T-helper 1 cell (primary cell): ENCODE results near the gene SLC7A6.
"Not testable (repeated sequence)": the region's sequence is repeated elsewhere in the genome, so short reads cannot be mapped to it uniquely, and the experiment has no call there.

Source experiments
- DNase-seq, 5 donors: peaks; one replicate each; pipeline ENCODE4 v3.0.0-alpha.2; 2012 to 2020

SLC7A6 gene

DNA sequence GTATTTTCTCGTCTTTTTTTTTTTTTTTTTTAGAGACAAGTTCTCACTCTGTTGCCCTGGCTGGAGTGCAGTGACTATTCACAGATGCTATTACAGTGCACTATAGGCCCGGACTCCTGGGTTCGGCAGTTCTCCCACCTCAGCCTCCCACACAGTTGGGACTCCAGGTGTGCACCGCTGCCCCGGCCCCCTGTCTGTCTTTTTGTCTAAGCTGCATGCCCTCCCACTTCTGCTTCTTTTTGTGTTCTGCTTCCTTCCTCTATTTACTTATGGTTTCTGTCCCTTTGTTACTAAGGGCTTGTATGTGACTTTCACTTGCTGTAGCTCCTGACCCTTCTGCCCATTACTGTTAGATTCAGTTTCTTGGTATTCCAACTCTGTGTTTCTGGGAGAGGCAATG lies 20.5 kb downstream of the SLC7A6 start:
- DNase-seq: no peak

DNA sequence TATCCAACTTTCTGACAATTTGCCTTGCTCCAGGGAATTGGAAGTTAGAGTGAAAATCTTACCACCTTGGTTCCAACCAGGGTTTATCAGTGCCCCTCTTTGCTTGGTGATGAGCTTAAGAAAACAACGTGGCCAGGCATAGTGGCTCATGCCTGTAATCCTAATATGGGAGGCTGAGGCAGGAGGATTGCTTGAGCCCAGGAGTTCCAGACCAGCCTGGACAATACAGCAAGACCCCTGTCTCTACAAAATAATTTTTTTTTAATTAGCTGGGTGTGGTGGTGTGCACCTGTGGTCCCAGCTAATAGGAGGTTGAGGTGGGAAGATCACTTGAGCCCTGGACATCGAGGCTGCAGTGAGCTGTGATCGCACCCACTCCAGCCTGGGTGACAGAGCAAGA lies 21.4 kb downstream of the SLC7A6 start:
- no peak for DNase-seq

DNA sequence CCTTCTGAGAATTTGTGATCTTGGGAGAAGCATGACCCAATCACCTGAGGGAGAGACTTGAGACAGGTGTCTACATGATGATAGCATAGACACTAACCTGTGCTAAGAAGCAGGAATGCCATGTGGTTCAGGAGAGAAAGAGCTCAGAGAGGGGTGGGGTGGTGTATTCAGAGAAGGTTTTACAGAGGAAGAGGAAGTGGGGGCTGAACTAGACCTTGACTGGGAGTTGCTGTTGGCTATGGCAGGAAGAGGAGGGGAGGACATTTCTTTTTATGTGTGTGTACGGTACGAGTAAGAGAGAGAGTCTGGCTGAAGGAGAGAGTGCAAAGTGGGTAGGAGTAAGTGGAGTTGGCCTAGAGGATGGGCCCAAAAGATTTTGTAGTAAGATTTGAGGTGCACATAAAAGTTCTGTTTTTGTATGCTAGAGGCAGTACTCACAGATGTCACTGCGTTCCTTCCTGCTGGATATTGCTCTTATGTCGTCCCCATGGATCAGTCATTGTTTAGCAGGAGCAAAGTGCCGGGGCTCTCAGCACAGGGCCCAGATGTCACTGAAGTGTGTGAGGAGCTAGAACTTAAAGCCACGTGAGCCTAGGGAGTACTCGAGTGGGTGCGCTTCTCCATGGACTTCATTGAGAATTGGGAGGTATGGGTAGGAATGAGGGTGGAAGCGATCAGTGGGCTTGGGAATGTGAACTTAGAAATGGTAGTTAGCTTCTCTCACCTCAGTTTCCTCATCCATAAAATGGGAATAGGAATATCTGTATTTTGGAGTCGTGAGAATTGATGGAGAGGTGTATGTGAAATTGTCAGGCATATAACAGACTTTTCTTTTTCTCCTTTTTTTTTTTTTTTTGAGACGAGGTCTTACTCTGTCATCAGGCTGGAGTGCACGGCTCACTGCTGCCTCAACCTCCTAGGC lies 22.1 kb downstream of the SLC7A6 start:
- peak in 1 of 5 donors; percentile 67 for DNase-seq

GRCh38 chr16:68287276-68288251 lies 23.2 kb downstream of the SLC7A6 start:
- peak in 2 of 5 donors; percentile 23 to 76 for DNase-seq

DNA sequence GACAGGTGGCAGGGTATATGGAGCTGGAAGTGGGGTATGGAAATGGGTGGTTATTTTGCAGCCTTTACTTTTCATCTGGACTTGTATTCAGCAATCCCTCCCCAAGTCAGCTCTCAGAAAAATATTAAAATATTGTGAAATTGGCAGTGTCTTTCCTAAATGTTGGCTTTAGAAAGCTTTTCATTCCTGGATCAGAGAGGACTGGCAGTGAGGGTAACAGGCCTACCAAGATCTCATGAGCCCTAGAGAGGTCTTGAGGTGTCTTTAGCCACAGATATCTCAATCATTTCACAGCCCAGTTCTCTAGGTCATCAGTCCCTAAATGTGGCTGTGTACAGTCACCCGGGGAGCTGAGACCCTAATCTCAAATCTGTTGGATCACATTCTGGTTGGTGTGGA lies 23.9 kb downstream of the SLC7A6 start:
- no peak for DNase-seq

DNA sequence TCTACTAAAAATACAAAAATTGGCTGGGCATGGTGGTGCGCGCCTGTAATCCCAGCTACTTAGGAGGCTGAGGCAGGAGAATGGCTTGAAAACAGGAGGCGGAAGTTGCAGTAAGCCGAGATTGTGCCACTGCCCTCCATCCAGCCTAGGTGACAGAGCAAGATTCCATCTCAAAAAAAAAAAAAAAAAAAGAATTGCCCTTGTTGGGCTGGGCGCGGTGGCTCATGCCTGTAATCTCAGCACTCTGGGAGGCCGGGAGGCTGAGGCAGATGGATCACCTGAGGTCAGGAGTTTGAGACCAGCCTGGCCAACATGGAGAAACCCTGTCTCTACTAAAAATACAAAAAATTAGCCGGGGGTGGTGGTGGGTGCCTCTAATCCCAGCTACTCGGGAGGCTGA lies 24.5 kb downstream of the SLC7A6 start:
- not testable (repeated sequence) for DNase-seq

- no peak for DNase-seq
Observed at GRCh38 chr16:68289202-68289601, 24.9 kb downstream of the SLC7A6 start.

- peak in 2 of 5 donors; percentile 18 to 47 for DNase-seq
Observed at GRCh38 chr16:68289621-68290329, 25.4 kb downstream of the SLC7A6 start.

- DNase-seq: no peak
Observed at GRCh38 chr16:68290450-68290849, 26.1 kb downstream of the SLC7A6 start.

- DNase-seq: no peak
Observed at GRCh38 chr16:68291227-68291626, 26.9 kb downstream of the SLC7A6 start.

- DNase-seq: no peak
Observed at GRCh38 chr16:68292425-68292824, 28.1 kb downstream of the SLC7A6 start.

- no peak for DNase-seq
Observed at GRCh38 chr16:68296291-68296690, 32.0 kb downstream of the SLC7A6 start.

GRCh38 chr16:68296693-68297092 lies 32.4 kb downstream of the SLC7A6 start:
- no peak for DNase-seq

DNA sequence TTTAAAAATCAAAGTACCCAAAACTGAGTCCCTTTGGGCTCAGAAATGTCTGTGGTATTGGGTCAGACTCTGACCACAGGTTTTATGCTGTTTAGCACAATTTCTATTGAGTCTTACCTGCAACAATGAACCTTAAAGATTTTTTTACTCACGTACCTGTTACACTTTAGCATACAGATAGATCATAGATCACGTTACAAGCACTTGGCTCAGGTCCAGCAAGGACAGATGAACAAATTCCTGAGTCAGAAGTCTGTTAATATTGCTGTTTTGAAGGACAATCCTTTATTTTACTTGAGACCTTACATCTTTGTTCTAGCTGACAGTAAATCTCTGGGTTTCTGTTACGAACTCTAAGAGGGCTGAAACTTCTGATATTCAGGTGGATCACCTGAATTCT lies 33.6 kb downstream of the SLC7A6 start:
- no peak for DNase-seq

DNA sequence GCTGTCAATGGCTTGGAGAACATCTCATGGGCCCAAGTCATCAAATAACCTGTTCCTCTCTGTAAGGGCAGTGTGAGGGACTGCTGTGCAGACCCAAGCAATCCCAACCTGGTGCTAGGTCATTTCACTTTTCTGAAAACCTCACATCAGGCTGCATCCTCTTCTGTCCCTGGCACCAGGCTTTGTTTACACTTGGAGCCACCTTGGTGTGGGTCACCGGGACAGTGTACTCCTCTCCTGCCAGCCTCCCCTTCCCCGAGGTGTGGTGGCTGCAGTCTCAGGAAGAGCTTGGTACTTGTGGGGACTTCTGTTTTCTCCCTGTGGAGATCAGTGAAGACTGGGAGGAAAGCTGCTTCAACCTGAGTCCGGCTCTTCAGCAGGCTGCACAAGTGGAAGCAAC lies 34.0 kb downstream of the SLC7A6 start:
- no peak for DNase-seq

GRCh38 chr16:68298907-68299561 lies 34.7 kb downstream of the SLC7A6 start:
- DNase-seq: no peak

- no peak for DNase-seq
Observed at GRCh38 chr16:68299571-68300453, 35.5 kb downstream of the SLC7A6 start.

DNA sequence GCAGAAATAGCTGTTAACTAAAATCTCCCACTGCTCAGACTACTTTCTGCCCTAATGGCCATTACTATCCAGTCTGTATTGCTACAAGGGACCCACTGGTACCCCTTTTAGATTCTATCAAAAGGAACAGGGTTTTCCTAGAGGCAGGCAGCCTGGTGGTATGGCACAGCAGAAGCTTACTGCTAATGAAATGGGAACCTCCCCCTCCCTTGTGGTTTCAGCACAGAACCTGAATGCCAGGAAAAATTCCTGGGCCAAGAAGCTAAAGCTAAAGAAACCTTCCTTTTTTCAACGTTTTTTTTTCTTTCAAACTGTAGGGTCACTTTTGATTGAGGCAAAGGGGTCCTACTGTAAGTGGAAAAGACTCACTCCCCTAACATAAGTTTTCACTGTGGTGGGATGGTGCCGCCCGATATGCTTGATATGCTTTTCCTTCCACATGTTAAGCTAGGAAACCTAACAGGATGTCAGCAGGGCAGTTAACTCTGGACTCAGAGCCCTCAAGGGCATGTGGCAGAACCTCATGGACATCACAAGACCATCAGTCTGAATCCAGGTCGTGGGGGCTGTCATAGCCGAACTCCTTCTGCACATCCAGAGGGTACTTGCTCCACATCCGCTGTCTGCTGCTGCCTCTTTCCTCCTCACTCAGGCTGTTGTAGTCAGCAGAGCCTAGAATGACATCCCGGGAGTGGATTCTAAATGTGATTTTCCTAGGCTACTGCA lies 36.6 kb downstream of the SLC7A6 start:
- no peak for DNase-seq

DNA sequence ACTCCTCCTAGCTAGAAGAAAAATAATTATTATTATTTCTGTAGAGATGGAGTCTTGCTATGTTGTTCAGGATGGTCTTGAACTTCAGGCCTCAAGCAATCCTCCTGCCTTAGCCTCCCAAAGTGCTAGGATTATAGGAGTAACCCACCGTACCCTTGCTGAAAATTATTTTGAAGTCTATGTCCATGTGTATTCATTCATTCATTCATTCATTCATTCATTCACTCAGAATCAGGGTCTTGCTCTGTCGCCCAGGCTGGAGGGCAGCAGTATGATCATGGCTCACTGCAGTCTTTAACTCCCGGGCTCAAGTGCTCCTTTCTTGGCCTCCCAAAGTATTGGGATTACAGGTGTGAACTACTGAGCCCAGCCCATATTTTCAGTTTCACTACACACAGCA lies 42.3 kb downstream of the SLC7A6 start:
- no peak for DNase-seq

GRCh38 chr16:68309799-68310198 lies 45.5 kb downstream of the SLC7A6 start:
- DNase-seq: peak in 1 of 5 donors; percentile 46

- no peak for DNase-seq
Observed at GRCh38 chr16:68310437-68310773, 46.1 kb downstream of the SLC7A6 start.
